HCT116 (cell line): ENCODE data around the gene RP9. TPM values are rescaled to one million over a fixed set of nuclear protein-coding genes. Genes with fewer than 3 reads are reported as not detected.

Source experiments
- ATAC-seq: fragments of 200-7000 bp; cut with Tn5 transposase; 2 replicates; pipeline ENCODE4 v1.9.1; 2020; ENCODE audit warnings: mild to moderate bottlenecking, moderate library complexity
- BruUV-seq: library from RNA; stranded (reverse); fragments of 400-500 nt; replicated peaks from 2 replicates; lab custom pipeline; 2021; lab: Mats Ljungman, UMichigan
- CTCF ChIA-PET: fragments of 300-600 bp; sonication (Branson Sonifier 250); formaldehyde crosslinking; loops from one replicate; lab custom pipeline; 2021; ENCODE audit warnings: antibody characterized with exemption; lab: Charles Lee
- POLR2A ChIA-PET: fragments of 300-600, 350-600 bp; sonication (Branson Sonifier 250); formaldehyde crosslinking; loops from one replicate; lab custom pipeline; 2021; ENCODE audit warnings: antibody characterized with exemption; lab: Charles Lee
- RAD21 ChIA-PET, 2 experiments: fragments of 300-600 bp; sonication (Branson Sonifier 250); formaldehyde crosslinking; loops; one replicate each; lab custom pipeline; 2023; ENCODE audit warnings: low total read pairs in 2 of 2; ENCODE audit not compliant: uncharacterized antibody in 2 of 2, unreplicated experiment in 2 of 2, low non-redundant PET in 1 of 2; lab: Charles Lee
- DNase-seq: peaks from one replicate; pipeline ENCODE4 v3.0.0-alpha.2; 2010; ENCODE audit warnings: low read depth, low spot score
- H2AFZ ChIP-seq: fragments of 200-600 bp; shearing (Covaris generic), sonication (generic); 2 replicates; pipeline ENCODE4 v1.6.1; 2017; ENCODE audit warnings: low read depth, mixed run types, mixed read lengths, antibody characterized with exemption, low read length; ENCODE audit not compliant: poor library complexity, severe bottlenecking
- H3K27ac ChIP-seq: 2 replicates; pipeline ENCODE4 v1.5.1; 2012; ENCODE audit warnings: low read depth, low read length
- H3K27me3 ChIP-seq: fragments of 200-600 bp; sonication (generic); 2 replicates; pipeline ENCODE4 v1.6.1; 2016; ENCODE audit warnings: mixed run types, low read length, mixed read lengths; ENCODE audit not compliant: insufficient read depth
- H3K36me3 ChIP-seq, 2 experiments: fragments of 200-500 bp in 1 of 2; fragments of 200-600 bp in 1 of 2; sonication (Bioruptor generic) in 1 of 2; sonication (generic) in 1 of 2; 2 replicates each; pipeline versions ENCODE4 v1.5.1 to v1.6.1; 2014 to 2016; ENCODE audit warnings: low read length in 2 of 2, inconsistent platforms in 1 of 2, mixed read lengths in 1 of 2, mixed run types in 1 of 2; ENCODE audit not compliant: insufficient read depth in 2 of 2, control insufficient read depth in 1 of 2
- H3K4me1 ChIP-seq, 2 experiments: fragments of 200-600 bp in 1 of 2; sonication (generic) in 1 of 2; 2 replicates each; pipeline versions ENCODE4 v1.5.1 to v1.6.1; 2012 to 2017; ENCODE audit warnings: low read length in 2 of 2, inconsistent platforms in 1 of 2, mild to moderate bottlenecking in 1 of 2, mixed read lengths in 1 of 2, mixed run types in 1 of 2, moderate library complexity in 1 of 2; ENCODE audit not compliant: insufficient read depth in 2 of 2, control insufficient read depth in 1 of 2
- H3K4me2 ChIP-seq: fragments of 200-600 bp; sonication (generic); 2 replicates; pipeline ENCODE4 v1.6.1; 2017; ENCODE audit warnings: mixed run types, low read length, mixed read lengths
- H3K4me3 ChIP-seq, 2 experiments: fragments of 200-600 bp in 1 of 2; sonication (generic) in 1 of 2; replicated peaks in 1 of 2; 2 replicates each; pipeline ENCODE4 v1.5.1; 2011 to 2016; ENCODE audit warnings: low read length in 2 of 2, control low read depth in 1 of 2, low read depth in 1 of 2, mild to moderate bottlenecking in 1 of 2, mixed read lengths in 1 of 2, mixed run types in 1 of 2
- H3K79me2 ChIP-seq: fragments of 200-600 bp; sonication (generic); 2 replicates; pipeline ENCODE4 v1.6.1; 2017; ENCODE audit warnings: mild to moderate bottlenecking, mixed run types, low read length, moderate library complexity, mixed read lengths; ENCODE audit not compliant: insufficient read depth
- H3K9ac ChIP-seq: fragments of 200-600 bp; sonication (generic); 2 replicates; pipeline ENCODE4 v1.6.1; 2016; ENCODE audit warnings: low read length, mixed read lengths
- H3K9me2 ChIP-seq: fragments of 200-600 bp; sonication (generic), shearing (Covaris generic); 2 replicates; pipeline ENCODE4 v1.6.1; 2017; ENCODE audit warnings: mixed run types, mild to moderate bottlenecking, moderate library complexity; ENCODE audit not compliant: insufficient read depth
- H3K9me3 ChIP-seq, 2 experiments: fragments of 200-500 bp in 1 of 2; fragments of 200-600 bp in 1 of 2; sonication (Bioruptor generic) in 1 of 2; sonication (generic) in 1 of 2; 2 replicates each; pipeline ENCODE4 v1.6.1; 2014 to 2017; ENCODE audit warnings: low read length in 2 of 2, mixed read lengths in 2 of 2, inconsistent platforms in 1 of 2, low read depth in 1 of 2, mild to moderate bottlenecking in 1 of 2, mixed run types in 1 of 2, moderate library complexity in 1 of 2; ENCODE audit not compliant: control insufficient read depth in 1 of 2, insufficient read depth in 1 of 2
- H4K20me1 ChIP-seq: fragments of 200-600 bp; sonication (generic), shearing (Covaris generic); 2 replicates; pipeline ENCODE4 v1.6.1; 2017; ENCODE audit warnings: mixed run types, mild to moderate bottlenecking, moderate library complexity; ENCODE audit not compliant: insufficient read depth
- CBX3 ChIP-seq: IDR thresholded peaks from 2 replicates; pipeline ENCODE4 v1.6.1; 2012; ENCODE audit warnings: low read depth
- CEBPB ChIP-seq: IDR thresholded peaks from 2 replicates; pipeline ENCODE4 v1.6.1; 2012; ENCODE audit warnings: low read depth
- CTCF ChIP-seq, 3 experiments: fragments of 200-600 bp in 1 of 3; sonication (generic) in 1 of 3; IDR thresholded peaks in 2 of 3; conservative IDR thresholded peaks in 1 of 3; 2 replicates each; pipeline ENCODE4 v1.5.1; 2012 to 2017; ENCODE audit warnings: low read depth in 2 of 3, low read length in 2 of 3, antibody characterized with exemption in 1 of 3, borderline replicate concordance in 1 of 3, control low read depth in 1 of 3, mild to moderate bottlenecking in 1 of 3, mixed read lengths in 1 of 3, mixed run types in 1 of 3, moderate library complexity in 1 of 3; ENCODE audit not compliant: insufficient read depth in 1 of 3
- EGR1 ChIP-seq: IDR thresholded peaks from 2 replicates; pipeline ENCODE4 v1.6.1; 2012; ENCODE audit warnings: low read depth
- EZH2phosphoT487 ChIP-seq: fragments of 200-600 bp; IDR thresholded peaks from 2 replicates; pipeline ENCODE4 v1.6.1; 2018; ENCODE audit warnings: antibody characterized with exemption, borderline replicate concordance
- FOSL1 ChIP-seq: IDR thresholded peaks from 2 replicates; pipeline ENCODE4 v1.6.1; 2012; ENCODE audit warnings: low read depth
- JUND ChIP-seq: IDR thresholded peaks from 2 replicates; pipeline ENCODE4 v1.6.1; 2012
- MAX ChIP-seq: IDR thresholded peaks from 2 replicates; pipeline ENCODE4 v1.6.1; 2012
- POLR2A ChIP-seq: IDR thresholded peaks from 2 replicates; pipeline ENCODE4 v1.7.0; 2011; ENCODE audit warnings: borderline replicate concordance; ENCODE audit not compliant: insufficient read depth, insufficient read length; ENCODE audit errors: extremely low read depth
- RAD21 ChIP-seq: IDR thresholded peaks from 2 replicates; pipeline ENCODE4 v1.6.1; 2012; ENCODE audit warnings: low read depth, mild to moderate bottlenecking
- REST ChIP-seq: IDR thresholded peaks from 2 replicates; pipeline ENCODE4 v1.6.1; 2012; ENCODE audit warnings: low read depth
- SP1 ChIP-seq: IDR thresholded peaks from 2 replicates; pipeline ENCODE4 v1.6.1; 2012; ENCODE audit warnings: low read depth
- TCF7L2 ChIP-seq: IDR thresholded peaks from 2 replicates; pipeline ENCODE4 v1.7.0; 2011; ENCODE audit warnings: borderline replicate concordance, inconsistent platforms; ENCODE audit not compliant: insufficient read depth, insufficient read length; ENCODE audit errors: extremely low read depth
- ZBTB33 ChIP-seq: IDR thresholded peaks from 2 replicates; pipeline ENCODE4 v1.6.1; 2011; ENCODE audit warnings: mild to moderate bottlenecking, low read length, moderate library complexity; ENCODE audit not compliant: insufficient replicate concordance; ENCODE audit errors: extremely low read depth
- ZFX ChIP-seq: fragments of 450-650 bp; IDR thresholded peaks from 2 replicates; pipeline ENCODE4 v1.6.1; 2017
- ZNF274 ChIP-seq: fragments of 200-500 bp; sonication (Bioruptor generic); IDR thresholded peaks from 2 replicates; pipeline ENCODE4 v1.6.1; 2014; ENCODE audit warnings: mild to moderate bottlenecking, low read depth, low read length, inconsistent platforms
- intact Hi-C: fragments of 100-400 bp; cut with micrococcal nuclease; formaldehyde crosslinking; loops from 2 replicates; pipeline ENCODE4 v1.10.0; 2022
- total RNA-seq: library from RNA; stranded (reverse); gene quantifications from one replicate; pipeline ENCODE4 v1.2.1, GENCODE V29; 2021; ENCODE audit not compliant: unreplicated experiment

The RP9 gene
- total RNA-seq, 1 experiment from 2014 or later = 14.2 TPM

GRCh38 chr7:33079096-33079495 lies 30.1 kb downstream of the RP9 start:
- Histone ChIP-seq H3K4me3 (no peak overlapping the region), H3K79me2 (no peaks in the 10 kb centered on the region), H3K9me2 (no peaks in the 10 kb centered on the region), H3K36me3 (no peaks in the 10 kb centered on the region), H2AFZ (no peak overlapping the region), H3K27me3 (peaks cover 3% of the 10 kb centered on the region; the same call in 1 of the 2 replicates), H4K20me1 (no peaks in the 10 kb centered on the region), H3K27ac (no peak overlapping the region), H3K4me1 (no peaks in the 10 kb centered on the region), H3K9me3 (no peaks in the 10 kb centered on the region), H3K4me2 (no peak overlapping the region), H3K9ac (no peak overlapping the region)
- ATAC-seq (no peak), DNase-seq (no peak)
- RAD21 ChIA-PET = no interaction called here
- POLR2A ChIA-PET = no interaction called here
- CTCF ChIA-PET = no interaction called here
- BruUV-seq = no TSS peak
- intact Hi-C loops = no loop called here
- TF ChIP-seq SP1 (no peak), MAX (no peak), FOSL1 (no peak), JUND (no peak), CEBPB (no peak), CBX3 (no peak), POLR2A (no peak), TCF7L2 (no peak), EGR1 (no peak), ZBTB33 (no peak), REST (no peak), CTCF (IDR thresholded peaks at IDR 0.05 in 2 of 3, conservative IDR thresholded peaks at IDR 0.05 in 1 of 3; ENCODE audit: borderline replicate concordance in 1 of 3, insufficient read depth in 1 of 3, low read depth in 2 of 3, low read length in 2 of 3) (no peak), EZH2phosphoT487 (no peak), ZFX (no peak), ZNF274 (no peak), RAD21 (no peak)
